Measurements from ENCODE around the gene DLGAP4.
A peak's percentile ranks its signal among the peaks of the same experiment; 100 is the strongest.

The DLGAP4 gene

DNA sequence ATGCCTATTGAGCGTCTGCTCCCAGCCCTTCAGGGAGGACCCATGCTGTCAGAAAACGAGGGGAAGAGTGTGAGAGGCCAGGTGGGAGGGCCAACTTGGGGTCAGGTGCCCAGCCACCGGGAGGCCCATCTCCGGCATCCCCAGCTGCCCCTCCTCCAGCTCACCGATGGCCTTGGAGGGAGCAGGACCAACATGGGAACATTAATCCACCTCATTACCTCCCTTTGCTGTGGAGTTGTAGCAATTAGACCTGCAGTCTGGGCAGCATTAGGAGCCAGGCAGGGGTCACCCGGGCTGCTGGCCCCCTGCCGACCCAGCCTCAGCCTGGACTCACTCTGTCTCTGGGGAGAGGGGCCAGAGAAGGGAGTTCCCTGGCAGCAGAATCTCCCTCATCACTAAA is 25.1 kb downstream of the DLGAP4 start:
- DNase-seq (ENCODE audit: low spot score): no peak

DNA sequence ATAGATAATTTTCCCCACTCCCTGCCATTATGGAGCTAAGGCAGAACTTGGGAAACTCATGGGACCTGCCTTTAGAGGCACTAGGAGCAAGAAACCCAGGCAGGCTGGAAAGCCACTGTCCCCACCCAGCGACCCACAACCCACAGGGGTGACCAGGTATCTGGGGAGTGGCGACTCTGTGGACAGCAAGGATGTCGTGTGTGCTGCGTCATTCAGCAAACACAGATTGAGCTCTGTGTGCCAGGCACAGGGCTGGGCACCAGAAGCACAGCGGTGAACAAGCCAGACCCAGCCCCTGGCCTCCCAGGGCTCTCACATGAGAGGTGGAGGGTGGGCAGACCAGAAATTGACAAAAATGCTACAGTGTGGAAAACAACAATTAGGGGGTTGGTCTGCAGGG is 27.7 kb downstream of the DLGAP4 start:
- DNase-seq (ENCODE audit: low spot score): no peak

DNA sequence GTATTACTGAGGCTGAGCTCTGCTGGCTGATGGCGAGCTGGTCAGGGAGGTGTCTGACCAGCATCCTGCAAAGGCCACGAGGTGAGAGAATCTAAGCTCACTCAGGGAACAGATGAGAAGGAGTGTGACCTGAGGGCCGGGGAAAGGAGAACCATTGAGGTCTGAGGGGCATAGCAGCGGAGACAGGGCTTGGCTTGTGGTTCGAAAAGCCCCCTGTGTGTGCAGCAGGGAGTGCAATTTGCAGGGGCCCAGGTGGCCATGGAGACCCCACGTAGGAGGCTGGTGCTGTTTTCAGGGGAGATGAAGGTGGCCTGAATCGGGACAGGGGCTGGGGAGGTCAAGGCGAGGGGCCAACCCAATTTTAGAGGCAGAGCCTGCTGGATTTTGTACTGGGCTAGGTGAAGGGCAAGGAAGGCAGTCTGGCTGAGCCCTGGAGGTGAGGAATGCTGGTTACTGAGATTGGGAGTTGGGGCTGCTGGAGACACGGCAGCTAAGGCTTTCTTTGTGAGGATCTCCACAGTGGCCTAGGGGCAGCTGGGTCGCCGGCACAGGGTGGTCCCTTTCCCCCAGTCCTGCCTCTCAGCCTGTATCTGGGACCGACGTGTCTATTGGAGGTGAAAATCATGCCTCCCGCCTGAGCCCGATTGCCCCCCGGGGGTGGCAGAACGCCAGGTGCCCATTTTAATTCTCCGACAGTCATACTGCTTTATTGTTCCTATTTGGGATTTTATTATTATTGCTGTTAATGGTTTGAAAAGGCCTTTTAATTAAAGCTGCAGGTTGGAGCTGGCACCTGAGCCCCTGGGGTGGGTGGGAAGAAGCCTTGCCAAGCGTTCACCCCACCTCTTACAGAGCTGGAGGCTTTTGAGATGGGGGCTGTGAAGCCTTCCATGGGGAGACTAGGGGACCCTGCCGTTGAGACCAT is 28.4 kb downstream of the DLGAP4 start:
- no peak for DNase-seq (ENCODE audit: low spot score)

DNA sequence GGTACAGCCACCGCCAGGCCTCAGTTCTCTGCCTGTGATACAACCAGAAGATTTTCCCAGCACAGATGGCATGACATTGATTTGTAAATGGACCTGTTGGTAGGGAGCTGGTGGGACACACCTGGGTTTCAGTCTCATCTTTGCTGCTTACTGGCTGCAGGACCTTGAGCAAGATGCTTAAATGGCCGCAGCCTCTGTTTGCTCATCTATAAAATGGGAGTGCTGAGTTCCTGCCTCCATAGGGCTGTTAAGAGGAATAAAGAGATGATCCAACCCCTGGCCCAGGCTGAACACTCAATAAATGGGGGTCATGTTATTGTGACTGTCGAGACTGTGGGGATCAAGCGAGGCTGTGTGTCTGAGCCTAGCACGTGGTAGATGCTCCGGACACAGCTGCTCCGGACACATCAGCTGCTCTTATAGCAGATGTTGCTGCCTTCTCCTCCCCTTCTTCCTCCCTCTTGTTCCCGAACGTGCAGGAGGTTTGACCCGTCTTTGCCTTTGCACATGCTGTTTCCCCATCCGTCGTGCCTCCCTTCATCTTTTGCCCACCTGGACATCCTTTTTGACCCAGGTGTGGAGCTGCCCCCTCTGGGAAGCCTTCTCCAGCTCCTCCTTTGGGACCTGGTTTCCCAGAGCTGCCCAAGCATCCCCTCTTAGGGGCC is 29.2 kb downstream of the DLGAP4 start:
- no peak for DNase-seq (ENCODE audit: low spot score)

DNA sequence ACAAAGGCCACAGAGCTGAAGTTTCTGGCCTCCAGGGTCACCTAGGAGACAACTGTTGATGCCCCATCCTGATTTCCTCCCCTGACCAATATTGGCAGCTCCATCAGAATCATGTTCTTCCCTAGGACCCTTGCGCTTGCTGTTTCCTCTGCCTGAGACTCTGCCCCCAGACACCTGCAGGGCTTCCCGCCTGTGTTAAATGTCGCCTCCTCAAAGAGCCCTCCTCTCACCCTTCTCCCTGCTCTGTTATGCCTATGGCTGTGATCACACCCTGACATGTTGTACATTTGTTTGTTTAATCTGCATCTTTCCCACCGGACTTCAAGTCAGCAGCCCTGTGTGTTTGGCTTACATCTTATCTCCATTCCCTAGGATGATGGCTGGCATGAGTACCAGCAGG is 30.1 kb downstream of the DLGAP4 start:
- no peak for DNase-seq (ENCODE audit: low spot score)

DNA sequence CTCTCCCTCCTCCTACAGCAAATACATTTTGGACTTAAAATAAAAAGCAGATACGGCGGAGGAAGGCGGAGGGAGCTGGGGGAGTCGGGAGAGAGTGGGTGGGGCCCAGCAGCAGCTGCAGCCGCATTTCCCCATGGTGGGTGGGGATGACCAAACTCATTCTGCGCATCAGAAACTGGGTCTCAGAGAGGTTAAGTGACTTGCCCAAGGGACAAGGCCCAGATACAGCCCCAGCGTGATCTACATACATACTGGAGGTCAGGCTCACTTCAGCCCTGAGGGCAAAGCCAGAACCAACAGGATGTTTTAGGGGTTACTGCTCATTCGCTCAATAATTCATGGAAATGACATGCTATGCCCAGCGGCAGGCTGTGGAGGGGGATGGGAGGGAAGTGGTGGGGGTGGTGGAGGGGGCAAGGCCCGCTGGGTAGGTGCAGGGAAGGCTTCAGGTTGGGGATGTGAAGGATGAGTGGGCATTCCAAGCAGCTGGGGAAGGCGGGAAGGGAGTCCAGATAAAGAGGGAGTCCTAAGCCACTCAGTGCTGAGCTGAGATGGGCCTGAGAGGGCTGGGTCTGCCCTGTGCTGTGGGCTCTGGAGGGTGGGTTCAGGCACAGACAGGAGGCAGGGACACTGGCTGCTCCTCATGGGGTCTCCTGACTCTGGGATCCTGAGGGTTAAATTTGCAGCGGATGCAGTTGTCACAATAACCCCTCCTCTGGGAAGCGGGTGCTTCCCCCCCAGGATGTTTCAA is 31.0 kb downstream of the DLGAP4 start:
- DNase-seq (ENCODE audit: low spot score): no peak

DNA sequence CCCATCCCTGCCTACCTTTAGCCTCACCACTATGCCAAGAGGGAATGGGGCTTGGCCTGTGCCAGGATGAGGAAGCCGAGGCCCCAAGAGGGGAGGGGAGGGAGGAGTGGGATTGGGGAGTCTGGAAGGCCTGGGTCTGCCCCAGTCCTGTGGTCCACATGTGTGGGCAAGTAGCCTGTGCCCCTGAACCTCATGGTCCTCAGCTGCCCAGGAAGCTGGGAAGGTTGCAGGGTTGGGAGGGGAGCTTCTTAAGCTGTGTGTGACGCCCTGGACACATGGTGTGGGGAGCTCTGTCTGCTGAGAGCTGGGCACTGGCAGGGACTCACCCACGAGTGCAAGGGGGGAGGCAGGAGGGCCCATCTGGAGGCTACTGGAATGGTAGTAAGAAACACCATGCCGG is 31.7 kb downstream of the DLGAP4 start:
- DNase-seq (ENCODE audit: low spot score): no peak

DNA sequence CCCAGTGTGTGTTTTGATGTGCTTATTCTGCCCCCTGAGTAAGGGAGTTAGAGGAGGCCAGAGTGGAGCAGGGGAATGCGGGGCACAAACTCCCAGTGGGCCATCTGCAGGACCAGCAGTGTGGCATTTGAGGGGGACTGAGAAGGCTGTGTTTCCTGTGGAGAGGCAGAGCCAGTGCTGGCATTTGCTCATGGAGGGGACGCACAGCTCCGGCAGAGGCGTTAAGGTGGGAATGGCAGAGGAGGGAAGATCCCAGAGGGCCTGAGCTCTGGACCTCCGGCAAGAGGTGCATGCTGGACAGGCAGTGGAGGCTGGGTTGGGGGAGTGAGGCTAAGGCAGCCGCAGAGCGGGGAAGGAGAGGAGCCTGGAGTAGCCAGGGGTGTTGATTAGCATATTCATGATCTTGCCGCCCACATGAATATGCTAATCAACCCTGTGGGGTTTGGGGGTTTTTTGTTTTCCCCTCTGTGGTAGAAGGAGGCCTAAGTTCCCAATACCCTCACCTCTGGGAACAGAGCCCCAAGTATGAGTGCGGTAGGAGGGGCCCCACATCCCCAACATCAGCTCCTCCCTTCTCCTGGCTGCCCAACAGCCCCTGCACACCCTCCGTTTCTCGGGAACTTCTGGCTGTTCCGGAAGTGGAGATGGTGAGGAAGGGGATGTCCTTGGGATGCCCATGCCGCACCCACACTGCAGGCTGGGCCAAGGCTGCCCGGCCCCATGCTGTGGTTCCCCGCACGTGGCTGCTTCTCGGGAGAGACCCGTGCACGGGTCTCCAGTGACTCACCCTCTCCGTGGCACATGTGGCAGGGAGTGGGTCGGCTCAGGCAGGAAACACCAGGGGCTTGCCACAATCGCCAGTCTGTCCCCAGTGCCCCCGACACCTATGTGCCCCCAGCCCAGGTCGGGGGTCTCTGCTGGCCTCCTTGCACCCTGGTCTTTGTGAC is 33.8 kb downstream of the DLGAP4 start:
- DNase-seq (ENCODE audit: low spot score): no peak

DNA sequence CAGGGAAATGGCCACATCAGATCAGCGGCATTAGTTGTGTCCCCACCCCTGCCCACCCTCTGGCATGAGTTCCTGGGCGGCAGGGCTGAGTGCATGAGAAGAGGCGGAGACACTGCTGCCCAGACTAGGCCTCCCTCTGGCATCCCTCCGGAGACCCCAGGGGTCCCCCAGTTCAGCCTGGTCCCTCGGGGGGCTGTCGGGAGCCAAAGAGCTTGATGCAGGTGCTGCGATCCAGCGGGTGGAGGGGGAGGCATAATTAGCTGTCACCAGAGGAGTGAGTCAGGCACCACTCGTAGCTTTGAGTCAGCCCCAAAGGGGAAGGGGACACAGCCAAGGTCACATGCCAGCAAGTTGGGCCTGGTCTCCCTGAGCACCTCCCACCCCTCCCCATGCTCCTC is 34.5 kb downstream of the DLGAP4 start:
- DNase-seq (ENCODE audit: low spot score): no peak

DNA sequence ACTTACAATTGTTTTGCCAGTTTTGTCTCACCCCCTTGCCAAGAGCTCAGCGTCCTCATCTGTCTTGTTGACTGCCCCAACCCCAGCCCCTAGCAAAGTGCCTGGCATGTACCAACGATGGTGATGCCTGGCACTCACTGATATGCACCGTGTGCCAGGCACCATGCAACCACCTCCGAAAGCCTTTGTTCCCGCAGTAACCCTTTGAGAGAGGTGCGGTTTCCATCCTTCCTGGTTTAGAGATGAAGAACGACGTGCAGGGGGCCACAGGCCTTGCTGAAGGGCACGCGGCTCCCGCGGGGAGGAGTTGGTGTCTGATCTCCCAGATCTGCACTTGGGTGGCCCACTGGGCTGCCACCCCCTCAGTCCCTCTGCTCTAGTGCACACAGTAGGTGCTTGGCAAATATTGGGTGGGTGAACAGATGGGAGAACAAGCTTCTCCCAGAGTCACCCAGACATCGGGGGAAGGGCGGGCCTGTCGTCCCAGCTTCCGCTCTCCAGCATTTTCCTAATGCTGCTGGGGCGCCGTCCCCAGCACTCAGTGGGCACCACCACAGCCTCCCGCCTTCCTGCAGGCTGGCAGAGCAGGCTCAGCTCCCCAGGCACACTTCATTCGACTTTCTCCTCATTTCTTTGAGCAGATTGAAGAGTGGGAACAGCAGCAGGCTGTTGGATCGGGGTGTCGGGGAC is 35.3 kb downstream of the DLGAP4 start:
- no peak for DNase-seq (ENCODE audit: low spot score)

DNA sequence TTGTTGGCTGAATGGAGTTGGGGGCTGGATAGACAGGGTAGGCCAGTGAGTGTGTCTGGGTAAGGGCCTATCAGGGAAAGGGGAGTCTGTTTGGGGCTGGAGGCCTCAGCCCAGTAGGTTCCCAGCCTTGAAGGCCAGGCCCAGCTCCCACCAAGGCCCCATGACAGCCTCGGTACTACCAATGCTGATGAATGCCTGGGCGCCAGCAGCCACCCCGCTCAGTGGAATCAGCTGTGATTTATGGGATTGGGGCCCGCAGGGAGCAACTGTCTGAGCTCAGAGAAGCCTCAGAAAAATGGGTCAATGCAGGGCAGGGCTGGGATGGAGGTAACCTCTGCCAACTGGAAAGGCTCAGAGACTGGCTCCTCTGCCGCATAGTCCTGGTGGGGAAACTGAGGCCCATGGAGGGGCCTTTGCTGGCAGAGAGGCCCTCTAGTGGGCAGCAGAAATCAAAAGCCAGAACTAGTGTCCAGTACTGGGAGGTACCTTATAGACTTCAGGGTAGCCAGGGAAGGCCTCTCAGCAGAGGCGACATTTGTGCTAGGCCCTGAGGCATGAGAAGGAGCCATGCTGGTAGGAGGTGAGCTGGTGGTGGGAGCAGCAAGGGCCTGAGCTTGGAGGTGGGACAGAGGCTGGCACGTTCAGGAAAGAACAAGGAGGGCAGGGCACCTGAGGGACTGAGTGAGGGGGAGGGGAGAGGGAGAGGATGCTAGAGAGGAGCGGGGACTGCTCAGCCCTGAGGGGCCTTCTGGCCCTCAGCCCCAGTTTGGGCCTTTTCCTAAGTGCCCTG is 36.4 kb downstream of the DLGAP4 start:
- DNase-seq (ENCODE audit: low spot score): no peak

DNA sequence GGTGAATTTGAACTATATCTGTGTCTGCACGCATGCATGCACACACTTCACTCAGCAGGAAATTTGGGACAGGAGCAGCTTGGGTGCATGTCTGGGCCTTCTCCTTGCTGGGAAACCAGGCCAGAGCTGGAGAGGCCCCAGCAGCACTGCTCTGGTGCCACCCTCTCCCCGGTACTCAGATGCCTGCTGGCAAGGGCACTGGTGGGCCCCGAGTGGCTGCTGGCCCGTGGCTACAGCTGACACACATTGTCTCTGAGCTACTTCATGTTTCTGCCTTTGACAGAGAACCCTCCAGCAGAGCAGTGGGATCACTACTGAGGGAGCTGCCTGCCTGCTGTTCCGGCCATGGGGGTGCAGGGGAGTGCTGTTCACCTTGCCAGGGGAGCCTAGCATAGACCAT is 37.5 kb downstream of the DLGAP4 start:
- no peak for DNase-seq (ENCODE audit: low spot score)

DNA sequence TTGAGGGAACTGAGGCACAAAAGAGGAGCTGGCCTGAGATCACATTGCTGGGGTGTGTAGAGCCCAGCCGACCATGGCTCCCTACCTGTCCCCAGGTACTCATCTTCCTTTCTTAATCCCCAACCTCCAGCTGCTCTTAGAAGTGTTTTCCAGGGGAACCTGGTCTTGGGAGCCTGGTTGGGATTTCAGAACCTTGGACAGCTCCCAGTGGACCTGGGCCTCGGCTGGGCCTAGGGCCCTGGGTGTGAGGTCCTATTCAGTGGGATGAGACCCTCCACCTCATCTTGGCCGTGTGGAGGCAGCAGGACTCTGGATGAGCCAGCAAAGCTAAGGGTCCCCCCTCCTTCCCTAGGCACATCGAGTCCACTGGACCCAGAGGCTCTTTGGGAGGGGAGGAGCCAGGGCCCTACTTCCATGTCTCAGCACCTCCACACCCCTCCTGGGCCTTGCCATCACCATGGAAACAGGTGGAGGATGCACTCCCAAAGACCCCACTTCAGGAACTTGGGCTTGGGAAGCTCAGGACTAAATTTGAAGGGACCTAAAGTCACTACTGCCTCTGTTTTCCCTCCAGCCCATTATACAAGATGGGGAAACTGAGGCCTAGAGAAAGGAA is 38.5 kb downstream of the DLGAP4 start:
- peak; percentile 83 for DNase-seq (ENCODE audit: low spot score)

DNA sequence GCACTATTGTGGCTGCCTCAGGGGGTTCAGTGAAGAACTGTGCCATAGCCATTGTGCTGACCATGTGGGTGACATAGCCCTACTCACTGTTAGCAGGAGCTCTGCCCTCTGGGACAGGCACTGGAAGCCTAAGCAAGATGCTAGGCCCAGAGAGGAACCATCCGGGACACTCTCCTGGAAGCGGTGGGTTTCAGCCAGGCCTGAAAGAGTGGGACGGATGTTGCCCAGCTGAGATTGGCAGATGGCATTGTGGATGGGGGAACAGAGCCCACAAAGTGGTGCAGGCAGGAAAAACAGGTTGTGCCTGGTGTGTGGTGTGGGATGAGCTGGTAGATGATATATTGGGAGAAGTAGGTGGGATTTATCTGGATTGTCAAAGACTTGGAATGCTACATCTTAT is 40.1 kb downstream of the DLGAP4 start:
- DNase-seq (ENCODE audit: low spot score): no peak

DNA sequence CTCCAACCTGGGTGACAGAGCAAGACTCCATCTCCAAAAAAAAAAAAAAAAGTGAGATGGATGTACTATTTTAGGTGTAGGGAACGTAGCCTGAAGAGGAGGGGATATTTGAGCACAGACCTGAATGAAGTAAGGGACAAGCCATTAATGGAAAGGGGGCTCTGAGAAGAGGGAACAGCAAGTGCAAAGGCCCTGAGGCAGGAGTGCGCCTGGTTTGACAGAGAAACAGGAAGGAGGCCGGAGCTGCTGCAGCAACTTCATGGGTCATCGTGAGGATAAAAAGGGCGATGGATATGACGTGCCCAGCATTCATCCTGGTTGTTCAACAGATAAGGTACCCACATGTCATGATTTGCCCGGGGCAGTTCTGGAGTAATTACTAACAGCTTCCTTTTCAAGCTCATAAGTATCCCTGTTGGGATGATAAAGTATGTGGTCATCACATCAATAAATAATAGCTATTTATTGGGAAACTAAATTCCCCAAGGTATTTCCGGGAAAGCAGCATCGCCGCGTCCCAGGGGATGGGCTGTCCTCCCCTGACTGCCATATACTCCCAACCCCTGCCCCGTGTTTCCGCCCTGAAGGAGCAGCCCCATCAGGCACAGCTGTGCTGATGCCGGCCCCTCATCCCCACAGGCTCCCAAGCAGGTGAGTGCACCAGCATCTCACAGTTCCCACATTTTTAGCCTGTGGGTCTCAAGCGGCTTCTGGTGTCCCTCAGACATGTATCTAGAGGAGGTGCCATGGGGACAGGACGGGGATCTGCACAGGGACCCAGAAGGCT is 43.4 kb downstream of the DLGAP4 start:
- no peak for DNase-seq (ENCODE audit: low spot score)

DNA sequence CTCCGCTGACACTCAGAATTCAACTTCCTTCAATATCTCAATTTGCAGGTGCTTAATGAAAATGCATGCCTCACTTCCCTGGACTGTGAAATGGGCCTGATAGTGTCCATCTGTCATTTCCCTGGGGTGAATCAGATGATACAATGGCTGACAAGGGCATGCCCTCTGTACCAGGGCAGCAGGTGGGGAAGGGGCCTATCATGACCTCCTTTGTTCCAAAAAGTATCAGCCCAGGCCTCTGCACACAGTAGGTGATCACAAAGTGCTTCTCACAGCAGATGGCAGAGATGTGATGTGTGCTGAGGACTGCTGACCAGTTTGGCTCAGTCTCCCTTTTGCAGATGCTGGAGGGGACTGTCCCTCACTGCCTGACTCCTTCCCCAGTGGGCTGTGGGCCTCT is 44.3 kb downstream of the DLGAP4 start:
- DNase-seq (ENCODE audit: low spot score): no peak

DNA sequence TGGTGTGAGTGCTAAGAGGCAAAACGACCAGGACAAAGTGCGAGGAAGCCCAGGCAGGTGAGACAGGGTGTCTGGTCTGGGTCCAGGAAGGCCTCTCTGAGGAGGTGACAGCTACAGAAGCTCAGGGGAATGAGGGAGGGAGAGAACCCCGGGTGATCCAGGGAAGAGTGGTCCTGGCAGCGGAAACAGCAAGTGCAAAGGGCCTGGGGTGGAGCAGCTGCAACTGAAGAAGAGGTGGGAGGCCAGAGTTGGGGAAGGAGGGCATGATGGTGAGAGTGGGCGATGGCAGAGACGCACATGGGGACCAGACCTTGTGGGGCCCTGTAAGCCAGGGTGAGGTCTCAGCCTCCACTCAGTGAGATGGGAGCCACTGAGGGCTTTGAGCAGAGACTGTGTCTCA is 45.8 kb downstream of the DLGAP4 start:
- no peak for DNase-seq (ENCODE audit: low spot score)

DNA sequence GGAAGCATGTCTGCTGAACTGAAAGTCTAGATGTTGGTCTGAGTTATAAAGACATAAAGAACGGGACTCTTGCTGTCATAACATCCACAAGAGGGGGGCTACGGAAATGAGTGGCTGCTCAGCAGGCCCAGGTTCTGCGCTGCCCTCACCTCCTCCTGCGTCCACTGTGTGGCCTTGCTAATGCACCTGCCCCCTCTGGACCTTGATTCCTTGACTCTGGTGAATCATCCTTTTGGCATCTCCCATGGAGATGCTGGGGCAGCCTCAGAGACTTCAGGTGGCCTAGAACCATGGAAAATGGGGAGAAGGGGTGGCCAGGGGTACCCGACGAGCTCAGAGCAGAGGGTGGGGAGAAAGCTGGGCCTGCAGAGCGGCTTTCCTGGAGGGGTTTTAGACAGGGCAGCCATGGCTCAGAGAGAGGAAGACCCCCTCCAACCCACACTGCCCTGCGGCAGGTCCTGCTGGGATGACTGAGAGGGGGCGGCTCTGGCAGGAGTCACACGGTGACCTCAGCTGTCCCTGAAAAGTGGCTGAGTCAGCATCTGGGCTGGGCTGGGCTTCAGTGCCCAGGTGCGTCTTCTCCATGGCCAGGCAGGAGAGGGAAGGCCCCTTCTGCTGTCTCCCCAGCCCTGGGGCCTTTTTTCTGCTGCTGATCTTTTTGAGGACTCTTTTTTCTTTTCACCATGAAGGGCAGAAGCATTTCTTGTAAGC is 46.9 kb downstream of the DLGAP4 start:
- DNase-seq (ENCODE audit: low spot score): no peak
